DOHH2 (cell line): ENCODE measurements around the gene CRYBG1.

Experiments used
- H3F3A ChIP-seq: fragments of 200-600 bp; sonication (generic), shearing (Covaris generic); 2 replicates; pipeline ENCODE4 v1.6.0; 2016; ENCODE audit warnings: antibody characterized with exemption, mild to moderate bottlenecking; ENCODE audit not compliant: control insufficient read depth, insufficient read depth
- H3K27ac ChIP-seq: fragments of 200-600 bp; sonication (generic); 2 replicates; pipeline ENCODE4 v1.5.1; 2014; ENCODE audit warnings: low read depth, mild to moderate bottlenecking, low read length, moderate library complexity
- H3K27me3 ChIP-seq: fragments of 200-600 bp; sonication (generic); 2 replicates; pipeline ENCODE4 v1.6.1; 2014; ENCODE audit warnings: mild to moderate bottlenecking, low read length, mixed read lengths; ENCODE audit not compliant: control insufficient read depth
- H3K36me3 ChIP-seq: fragments of 200-600 bp; sonication (generic); 2 replicates; pipeline ENCODE4 v1.6.1; 2014; ENCODE audit warnings: mild to moderate bottlenecking, low read length, moderate library complexity, mixed read lengths; ENCODE audit not compliant: control insufficient read depth
- H3K4me1 ChIP-seq: fragments of 200-600 bp; sonication (generic); 2 replicates; pipeline ENCODE4 v1.6.1; 2014; ENCODE audit warnings: mild to moderate bottlenecking, low read length, mixed read lengths; ENCODE audit not compliant: control insufficient read depth
- H3K4me2 ChIP-seq: fragments of 200-600 bp; sonication (generic); 2 replicates; pipeline ENCODE4 v1.6.0; 2014; ENCODE audit warnings: mild to moderate bottlenecking, low read length, moderate library complexity
- H3K4me3 ChIP-seq: fragments of 200-600 bp; sonication (generic); 2 replicates; pipeline ENCODE4 v1.5.1; 2014; ENCODE audit warnings: mild to moderate bottlenecking, low read length, mixed read lengths
- H3K79me2 ChIP-seq: fragments of 200-600 bp; sonication (generic); 2 replicates; pipeline ENCODE4 v1.6.1; 2014; ENCODE audit warnings: mild to moderate bottlenecking, low read length, mixed read lengths; ENCODE audit not compliant: control insufficient read depth
- H3K9me2 ChIP-seq: fragments of 200-600 bp; sonication (generic); replicated peaks from 2 replicates; pipeline ENCODE4 v1.6.1; 2014; ENCODE audit warnings: mild to moderate bottlenecking, low read length, mixed read lengths; ENCODE audit not compliant: control insufficient read depth
- H3K9me3 ChIP-seq: fragments of 200-600 bp; sonication (generic); 2 replicates; pipeline ENCODE4 v1.6.1; 2014; ENCODE audit warnings: antibody characterized with exemption, low read length, mixed read lengths; ENCODE audit not compliant: control insufficient read depth, insufficient read depth
- H4K20me1 ChIP-seq: fragments of 200-600 bp; sonication (generic); 2 replicates; pipeline ENCODE4 v1.6.0; 2014; ENCODE audit warnings: low read depth, mild to moderate bottlenecking, antibody characterized with exemption, low read length, moderate library complexity; ENCODE audit not compliant: control insufficient read depth, insufficient read depth
- EZH2phosphoT487 ChIP-seq: fragments of 200-600 bp; sonication (generic); IDR thresholded peaks from 2 replicates; pipeline ENCODE4 v1.6.1; 2017; ENCODE audit warnings: borderline replicate concordance, mild to moderate bottlenecking, antibody characterized with exemption, low read length, moderate library complexity, mixed read lengths
- TF ChIP-seq, protein P1 (sequence below): fragments of 200-600 bp; sonication (generic); IDR thresholded peaks from one replicate; pipeline ENCODE4 v1.5.1; 2014; ENCODE audit warnings: antibody characterized with exemption, mild to moderate bottlenecking, low read depth, low read length; ENCODE audit not compliant: poor library complexity, severe bottlenecking

CRYBG1 gene

GRCh38 chr6:106534564-106534982 is 174.1 kb downstream of the CRYBG1 start:
- H3K79me2 ChIP-seq = peaks cover 1% of the 10 kb centered on the region; the same call in 1 of the 2 replicates
- no peaks in the 10 kb centered on the region for H3K9me3 ChIP-seq
- no peaks in the 10 kb centered on the region for H3F3A ChIP-seq
- peaks cover 85% of the 10 kb centered on the region for H3K36me3 ChIP-seq
- no peak overlapping the region for H3K4me2 ChIP-seq
- H3K27me3 ChIP-seq = no peaks in the 10 kb centered on the region
- no peak overlapping the region for H3K4me3 ChIP-seq
- no peaks in the 10 kb centered on the region for H4K20me1 ChIP-seq
- TF ChIP-seq, protein P1, sequence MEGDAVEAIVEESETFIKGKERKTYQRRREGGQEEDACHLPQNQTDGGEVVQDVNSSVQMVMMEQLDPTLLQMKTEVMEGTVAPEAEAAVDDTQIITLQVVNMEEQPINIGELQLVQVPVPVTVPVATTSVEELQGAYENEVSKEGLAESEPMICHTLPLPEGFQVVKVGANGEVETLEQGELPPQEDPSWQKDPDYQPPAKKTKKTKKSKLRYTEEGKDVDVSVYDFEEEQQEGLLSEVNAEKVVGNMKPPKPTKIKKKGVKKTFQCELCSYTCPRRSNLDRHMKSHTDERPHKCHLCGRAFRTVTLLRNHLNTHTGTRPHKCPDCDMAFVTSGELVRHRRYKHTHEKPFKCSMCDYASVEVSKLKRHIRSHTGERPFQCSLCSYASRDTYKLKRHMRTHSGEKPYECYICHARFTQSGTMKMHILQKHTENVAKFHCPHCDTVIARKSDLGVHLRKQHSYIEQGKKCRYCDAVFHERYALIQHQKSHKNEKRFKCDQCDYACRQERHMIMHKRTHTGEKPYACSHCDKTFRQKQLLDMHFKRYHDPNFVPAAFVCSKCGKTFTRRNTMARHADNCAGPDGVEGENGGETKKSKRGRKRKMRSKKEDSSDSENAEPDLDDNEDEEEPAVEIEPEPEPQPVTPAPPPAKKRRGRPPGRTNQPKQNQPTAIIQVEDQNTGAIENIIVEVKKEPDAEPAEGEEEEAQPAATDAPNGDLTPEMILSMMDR = no peak
- TF ChIP-seq EZH2phosphoT487 = no peak
- no peaks in the 10 kb centered on the region for H3K9me2 ChIP-seq
- no peak overlapping the region for H3K27ac ChIP-seq
- peaks cover 20% of the 10 kb centered on the region for H3K4me1 ChIP-seq

DNA sequence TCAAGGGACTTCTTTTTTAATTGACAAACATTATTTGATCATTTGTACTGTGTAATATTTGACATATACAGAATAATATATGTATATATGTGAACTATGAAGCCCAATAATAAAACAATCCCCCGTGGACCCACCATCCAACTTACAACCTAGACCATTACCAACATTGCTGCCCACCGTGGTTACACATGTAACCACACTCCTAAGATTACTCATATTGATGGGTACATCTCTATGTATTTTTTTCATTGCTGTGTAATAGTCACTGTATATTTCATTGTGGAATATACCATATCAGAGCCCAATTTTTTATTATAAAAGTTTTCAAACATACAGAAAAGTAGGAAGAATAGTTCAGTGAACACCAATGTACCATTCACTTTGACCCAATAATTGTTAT is 174.5 kb downstream of the CRYBG1 start:
- Histone ChIP-seq H3K27ac (no peak overlapping the region), H3K79me2 (no peaks in the 10 kb centered on the region), H3K4me3 (no peak overlapping the region), H4K20me1 (no peaks in the 10 kb centered on the region), H3K27me3 (no peaks in the 10 kb centered on the region), H3K9me2 (no peaks in the 10 kb centered on the region), H3K4me1 (peaks cover 25% of the 10 kb centered on the region), H3K36me3 (peaks cover 85% of the 10 kb centered on the region), H3K9me3 (no peaks in the 10 kb centered on the region), H3F3A (no peaks in the 10 kb centered on the region), H3K4me2 (no peak overlapping the region)
- TF ChIP-seq, protein P1 = no peak
- TF ChIP-seq EZH2phosphoT487 = no peak

GRCh38 chr6:106536357-106536756 is 175.8 kb downstream of the CRYBG1 start:
- TF ChIP-seq, protein P1 = no peak
- no peak overlapping the region for H3K27ac ChIP-seq

GRCh38 chr6:106536851-106537250 is 176.3 kb downstream of the CRYBG1 start:
- no peaks in the 10 kb centered on the region for H3K27me3 ChIP-seq
- TF ChIP-seq, protein P1 = no peak
- no peak for TF ChIP-seq EZH2phosphoT487

More at GRCh38 chr6:106536357-106536756, 175.8 kb downstream of the CRYBG1 start:
- Histone ChIP-seq H3K4me1 (peaks cover 26% of the 10 kb centered on the region), H3K79me2 (no peaks in the 10 kb centered on the region), H3F3A (no peaks in the 10 kb centered on the region), H3K36me3 (peaks cover 84% of the 10 kb centered on the region), H3K9me3 (no peaks in the 10 kb centered on the region), H3K4me3 (no peak overlapping the region), H3K9me2 (no peaks in the 10 kb centered on the region), H3K4me2 (no peak overlapping the region), H3K27me3 (no peaks in the 10 kb centered on the region), H4K20me1 (no peaks in the 10 kb centered on the region)

More at GRCh38 chr6:106536851-106537250, 176.3 kb downstream of the CRYBG1 start:
- H3K27ac ChIP-seq = no peak overlapping the region
- peaks cover 22% of the 10 kb centered on the region for H3K4me1 ChIP-seq
- no peak overlapping the region for H3K4me2 ChIP-seq
- no peaks in the 10 kb centered on the region for H3K79me2 ChIP-seq
- H3K9me3 ChIP-seq = no peaks in the 10 kb centered on the region
- H4K20me1 ChIP-seq = no peaks in the 10 kb centered on the region
- H3K4me3 ChIP-seq = no peak overlapping the region
- peaks cover 83% of the 10 kb centered on the region for H3K36me3 ChIP-seq
- no peaks in the 10 kb centered on the region for H3F3A ChIP-seq
- no peaks in the 10 kb centered on the region for H3K9me2 ChIP-seq
